Pancreas (tissue), 10 donors: ENCODE measurements around the gene WHRN. TPM values are rescaled to one million over a fixed set of nuclear protein-coding genes. Genes with fewer than 3 reads are reported as not detected.

Experiments
- ATAC-seq, 4 donors: fragments of 200-7000 bp; cut with Tn5 transposase; one replicate each; pipeline versions ENCODE4 v1.8.0 to v1.9.1; 2020; ENCODE audit warnings: mild to moderate bottlenecking in 4 of 4, moderate library complexity in 4 of 4
- DNase-seq, 6 donors: peaks; one replicate each; pipeline ENCODE4 v3.0.0-alpha.2; 2020
- FAIRE-seq: peaks from 2 replicates; lab custom pipeline; 2012; peaks lifted over from hg19 to GRCh38; lab: Jason Lieb, UNC
- H3K27ac ChIP-seq, 4 donors: fragments of 200-600 bp; sonication (generic); 1 replicate in 3 of 4; 2 replicates in 1 of 4; pipeline versions ENCODE4 v1.5.0 to v1.8.0; 2020
- H3K27me3 ChIP-seq, 4 donors: fragments of 200-600 bp; one replicate each; pipeline ENCODE4 v1.8.0; 2021
- H3K36me3 ChIP-seq, 3 donors: fragments of 200-600 bp; sonication (generic) in 1 of 3; one replicate each; pipeline versions ENCODE4 v1.5.0 to v1.8.0; 2020 to 2021
- H3K4me1 ChIP-seq, 3 donors: fragments of 200-600 bp; one replicate each; pipeline ENCODE4 v1.8.0; 2021
- H3K4me3 ChIP-seq, 4 donors: fragments of 200-600 bp; sonication (generic) in 2 of 4; one replicate each; pipeline versions ENCODE4 v1.5.0 to v1.8.0; 2020 to 2021
- H3K9me3 ChIP-seq, 4 donors: fragments of 200-600 bp; one replicate each; pipeline ENCODE4 v1.8.0; 2021
- WGBS, 2 donors: extraction: QIAGEN DNeasy Blood & Tissue Kit; methylation state at CpG; one replicate each; pipeline ENCODE4 v1.1.7; 2013; 5-methylcytosine and 5-hydroxymethylcytosine counted together
- intact Hi-C, 3 donors: fragments of 100-400 bp; cut with DNase I; formaldehyde crosslinking; loops; one replicate each; pipeline versions ENCODE4 v1.11.1 to v1.14.2; 2022
- polyA plus RNA-seq, 2 donors: library from polyadenylated mRNA; stranded (reverse); fragments of 200-250 nt; gene quantifications; one replicate each; pipeline ENCODE4 v1.2.3, GENCODE V29; 2013
- total RNA-seq, 6 donors: library from RNA; stranded (reverse); fragmentation: NEBNext Ultra II Directional in 4 of 6; extraction: Animal tissue kit (Norgen Biotek cat#: 25700) in 4 of 6; gene quantifications; one replicate each; pipeline versions ENCODE4 v1.2.1 to v1.2.4, GENCODE V29; 2021 to 2023
- TF ChIP-seq, protein P1 (sequence below), 4 donors: fragments of 200-600 bp; sonication (generic) in 3 of 4; IDR thresholded peaks; one replicate each; pipeline versions ENCODE4 v1.5.0 to v1.8.0; 2021; ENCODE audit warnings: antibody characterized with exemption in 4 of 4
- donor health status: healthy with polysubstance abuse.
- donor health status: DM: no; HTN: no; CAD: no; lungs with moderate emphysema.
- donor health status: DM: no; HTN: no; CAD: no.
- donor health status: control.
- donor health status: control.
- donor health status: Bipolar disorder and iron deficiency.
- donor health status: DM: yes; HTN: yes; CAD: no.
- donor health status: DM: no; HTN: no; CAD: no.
- donor health status: DM: no; HTN: no; CAD: no.
- donor health status: DM: yes; HTN: yes; CAD: no.

WHRN gene
- total and polyA plus RNA-seq, 8 donors, result 6.7 to 32.2 (median 8.6) TPM

GRCh38 chr9:114407889-114408288 is 97.4 kb downstream of the WHRN start:
- Histone ChIP-seq H3K27ac (no peak overlapping the region), H3K4me3 (no peak overlapping the region), H3K4me1 (no peaks in the 10 kb centered on the region), H3K9me3 (no peaks in the 10 kb centered on the region), H3K36me3 (peaks cover 0 to 5% (median 0%) of the 10 kb centered on the region in 3 donors), H3K27me3 (no peaks in the 10 kb centered on the region)
- no peak for ATAC-seq
- WGBS, 2 donors, result 80 to 86% methylated on average over 5 of the region's 5 CpGs
- TF ChIP-seq, protein P1, sequence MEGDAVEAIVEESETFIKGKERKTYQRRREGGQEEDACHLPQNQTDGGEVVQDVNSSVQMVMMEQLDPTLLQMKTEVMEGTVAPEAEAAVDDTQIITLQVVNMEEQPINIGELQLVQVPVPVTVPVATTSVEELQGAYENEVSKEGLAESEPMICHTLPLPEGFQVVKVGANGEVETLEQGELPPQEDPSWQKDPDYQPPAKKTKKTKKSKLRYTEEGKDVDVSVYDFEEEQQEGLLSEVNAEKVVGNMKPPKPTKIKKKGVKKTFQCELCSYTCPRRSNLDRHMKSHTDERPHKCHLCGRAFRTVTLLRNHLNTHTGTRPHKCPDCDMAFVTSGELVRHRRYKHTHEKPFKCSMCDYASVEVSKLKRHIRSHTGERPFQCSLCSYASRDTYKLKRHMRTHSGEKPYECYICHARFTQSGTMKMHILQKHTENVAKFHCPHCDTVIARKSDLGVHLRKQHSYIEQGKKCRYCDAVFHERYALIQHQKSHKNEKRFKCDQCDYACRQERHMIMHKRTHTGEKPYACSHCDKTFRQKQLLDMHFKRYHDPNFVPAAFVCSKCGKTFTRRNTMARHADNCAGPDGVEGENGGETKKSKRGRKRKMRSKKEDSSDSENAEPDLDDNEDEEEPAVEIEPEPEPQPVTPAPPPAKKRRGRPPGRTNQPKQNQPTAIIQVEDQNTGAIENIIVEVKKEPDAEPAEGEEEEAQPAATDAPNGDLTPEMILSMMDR (IDR thresholded peaks at IDR 0.05), result no peak
- no peak for DNase-seq
- intact Hi-C loops, result loop anchor here in 1 of 3 donors (10.0 kb wide), 1 partner anchor 607 kb away; no protein-coding TSS in a partner anchor
- FAIRE-seq, result no peak

DNA sequence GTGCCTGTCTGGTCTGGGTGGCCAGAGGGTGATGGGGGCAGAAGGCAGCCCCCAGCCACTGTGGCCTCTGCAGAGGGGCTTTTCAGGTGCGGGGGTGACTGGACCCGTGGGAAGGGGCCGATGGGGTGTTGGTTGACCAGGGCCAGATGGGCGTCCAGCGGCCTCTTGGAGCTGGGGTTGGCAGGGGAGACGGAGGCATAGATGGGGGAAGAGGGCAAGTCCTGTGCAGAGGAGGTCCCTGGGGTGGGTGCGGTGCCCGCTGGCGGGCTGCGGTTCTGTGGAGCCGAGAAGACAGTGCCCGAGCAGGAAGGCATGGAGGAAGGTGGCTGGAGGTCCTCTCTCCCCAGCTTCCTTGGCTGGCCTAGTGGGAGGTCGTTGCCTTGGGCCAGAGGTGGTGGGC is 98.8 kb downstream of the WHRN start:
- TF ChIP-seq, protein P1 (IDR thresholded peaks at IDR 0.05), result no peak
- Histone ChIP-seq H3K27me3 (no peaks in the 10 kb centered on the region), H3K4me3 (no peak overlapping the region), H3K4me1 (no peaks in the 10 kb centered on the region), H3K36me3 (peaks cover 0 to 7% (median 0%) of the 10 kb centered on the region in 3 donors), H3K27ac (no peak overlapping the region), H3K9me3 (no peaks in the 10 kb centered on the region)
- WGBS, 2 donors, result 87 to 89% methylated on average over 13 of the region's 13 CpGs
- FAIRE-seq (no peak), ATAC-seq (no peak), DNase-seq (no peak)
- intact Hi-C loops, result loop anchor here in 1 of 3 donors (10.0 kb wide), 1 partner anchor 608 kb away; no protein-coding TSS in a partner anchor

- H3K27me3 ChIP-seq, result no peaks in the 10 kb centered on the region
- ATAC-seq (peak; percentile 84 to 96 (median 94)), DNase-seq (peak; percentile 56 to 77 (median 66)), FAIRE-seq (no peak)
- H3K4me3 ChIP-seq, result no peak overlapping the region
- TF ChIP-seq, protein P1 (IDR thresholded peaks at IDR 0.05), result peak; percentile 41 to 79 (median 60)
- H3K36me3 ChIP-seq, result peaks cover 0 to 7% (median 0%) of the 10 kb centered on the region in 3 donors
- H3K4me1 ChIP-seq, result no peaks in the 10 kb centered on the region
- no peaks in the 10 kb centered on the region for H3K9me3 ChIP-seq
- intact Hi-C loops, result loop anchor here in 1 of 3 donors (10.0 kb wide), 1 partner anchor 609 kb away; no protein-coding TSS in a partner anchor
- H3K27ac ChIP-seq, result no peak overlapping the region
- 31 to 32% methylated on average over 14 to 15 of the region's 15 CpGs for WGBS, 2 donors
These were observed 99.8 kb downstream of the WHRN start for GRCh38 chr9:114405294-114406034.

- TF ChIP-seq, protein P1 (IDR thresholded peaks at IDR 0.05), result no peak
- H3K4me1 ChIP-seq, result no peaks in the 10 kb centered on the region
- no peak for ATAC-seq
- WGBS, 2 donors, result 89 to 94% methylated on average over 2 of the region's 2 CpGs
- no peak for FAIRE-seq
- H3K36me3 ChIP-seq, result peaks cover 0 to 7% (median 0%) of the 10 kb centered on the region in 3 donors
- DNase-seq, result no peak
- no peaks in the 10 kb centered on the region for H3K9me3 ChIP-seq
- H3K4me3 ChIP-seq, result no peak overlapping the region
- H3K27ac ChIP-seq, result no peak overlapping the region
- no peaks in the 10 kb centered on the region for H3K27me3 ChIP-seq
- intact Hi-C loops, result loop anchor here in 2 of 3 donors (5.0 to 10.0 kb wide), 2 partner anchors 253 to 610 kb away; partner anchors contain the start of gene TEX53 (in 2 of the 2)
These were observed 100.7 kb downstream of the WHRN start for GRCh38 chr9:114404531-114404930.
